Colonic mucosa (tissue), 4 donors: ENCODE measurements around the gene MYO10. TPM values are rescaled to one million over a fixed set of nuclear protein-coding genes. Genes with fewer than 3 reads are reported as not detected.
"Not testable (repeated sequence)": the region's sequence is repeated elsewhere in the genome, so short reads cannot be mapped to it uniquely, and the experiment has no call there.

Experiments
- DNase-seq: peaks from one replicate; pipeline ENCODE4 v3.0.0-alpha.2; 2020
- H3K27ac ChIP-seq: fragments of 200-600 bp; one replicate; pipeline ENCODE4 v1.8.0; 2021
- H3K27me3 ChIP-seq: fragments of 200-600 bp; one replicate; pipeline ENCODE4 v1.8.0; 2021
- H3K36me3 ChIP-seq: fragments of 200-600 bp; one replicate; pipeline ENCODE4 v1.8.0; 2021
- H3K4me1 ChIP-seq: fragments of 200-600 bp; one replicate; pipeline ENCODE4 v1.8.0; 2021; ENCODE audit warnings: mild to moderate bottlenecking
- H3K4me3 ChIP-seq: fragments of 200-600 bp; one replicate; pipeline ENCODE4 v1.8.0; 2021
- H3K9ac ChIP-seq, 2 donors: one replicate each; pipeline ENCODE4 v1.7.0; 2013; ENCODE audit warnings: control low read depth in 2 of 2, low read depth in 2 of 2, low read length in 2 of 2
- H3K9me3 ChIP-seq: fragments of 200-600 bp; one replicate; pipeline ENCODE4 v1.8.0; 2021
- intact Hi-C: fragments of 100-400 bp; cut with DNase I; formaldehyde crosslinking; loops from one replicate; pipeline ENCODE4 v1.14.1; 2022
- total RNA-seq, 2 donors: library from RNA; stranded (reverse); fragmentation: NEBNext Ultra II Directional in 1 of 2; extraction: Animal tissue kit (Norgen Biotek cat#: 25700) in 1 of 2; gene quantifications; one replicate each; pipeline ENCODE4 v1.2.1, GENCODE V29; 2021
- TF ChIP-seq, protein P1 (sequence below): fragments of 200-600 bp; IDR thresholded peaks from one replicate; pipeline ENCODE4 v1.8.0; 2022; ENCODE audit warnings: antibody characterized with exemption, mild to moderate bottlenecking
- donor health status: healthy.
- donor health status: DM: no; HTN: no; CAD: no.
- donor health status: DM: no; HTN: no; CAD: no.

Gene MYO10
- total RNA-seq, 2 donors from 2014 or later = 57.9 to 61.9 TPM

DNA sequence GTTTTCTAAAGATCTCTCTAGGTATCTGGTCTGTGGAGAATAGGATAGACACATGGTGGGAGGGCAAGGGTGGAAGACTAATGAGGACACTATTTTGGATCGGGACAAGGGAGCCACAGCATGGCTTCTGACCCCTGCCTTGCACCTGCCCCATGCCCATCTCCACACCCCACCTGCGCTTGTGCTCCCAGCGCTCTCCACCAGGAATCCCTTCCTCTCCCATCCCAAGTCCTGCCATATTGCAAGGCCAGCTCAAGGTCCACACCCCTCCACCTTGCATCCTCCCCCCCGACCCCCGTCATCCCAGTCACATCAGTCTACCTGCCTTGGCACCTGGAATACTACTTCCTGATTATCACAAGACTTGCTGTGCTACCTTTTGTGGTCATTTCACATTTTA lies 275.1 kb downstream of the MYO10 start:
- H3K9me3 ChIP-seq = no peaks in the 10 kb centered on the region
- no peak overlapping the region for H3K4me3 ChIP-seq
- no peaks in the 10 kb centered on the region for H3K4me1 ChIP-seq
- intact Hi-C loops = loop anchor here (10.0 kb wide), 1 partner anchor 206 kb away; no protein-coding TSS in a partner anchor
- H3K36me3 ChIP-seq = no peaks in the 10 kb centered on the region
- DNase-seq = no peak
- H3K27ac ChIP-seq = no peak overlapping the region
- TF ChIP-seq, protein P1, sequence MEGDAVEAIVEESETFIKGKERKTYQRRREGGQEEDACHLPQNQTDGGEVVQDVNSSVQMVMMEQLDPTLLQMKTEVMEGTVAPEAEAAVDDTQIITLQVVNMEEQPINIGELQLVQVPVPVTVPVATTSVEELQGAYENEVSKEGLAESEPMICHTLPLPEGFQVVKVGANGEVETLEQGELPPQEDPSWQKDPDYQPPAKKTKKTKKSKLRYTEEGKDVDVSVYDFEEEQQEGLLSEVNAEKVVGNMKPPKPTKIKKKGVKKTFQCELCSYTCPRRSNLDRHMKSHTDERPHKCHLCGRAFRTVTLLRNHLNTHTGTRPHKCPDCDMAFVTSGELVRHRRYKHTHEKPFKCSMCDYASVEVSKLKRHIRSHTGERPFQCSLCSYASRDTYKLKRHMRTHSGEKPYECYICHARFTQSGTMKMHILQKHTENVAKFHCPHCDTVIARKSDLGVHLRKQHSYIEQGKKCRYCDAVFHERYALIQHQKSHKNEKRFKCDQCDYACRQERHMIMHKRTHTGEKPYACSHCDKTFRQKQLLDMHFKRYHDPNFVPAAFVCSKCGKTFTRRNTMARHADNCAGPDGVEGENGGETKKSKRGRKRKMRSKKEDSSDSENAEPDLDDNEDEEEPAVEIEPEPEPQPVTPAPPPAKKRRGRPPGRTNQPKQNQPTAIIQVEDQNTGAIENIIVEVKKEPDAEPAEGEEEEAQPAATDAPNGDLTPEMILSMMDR = no peak
- no peaks in the 10 kb centered on the region for H3K27me3 ChIP-seq
- no peak overlapping the region for H3K9ac ChIP-seq

DNA sequence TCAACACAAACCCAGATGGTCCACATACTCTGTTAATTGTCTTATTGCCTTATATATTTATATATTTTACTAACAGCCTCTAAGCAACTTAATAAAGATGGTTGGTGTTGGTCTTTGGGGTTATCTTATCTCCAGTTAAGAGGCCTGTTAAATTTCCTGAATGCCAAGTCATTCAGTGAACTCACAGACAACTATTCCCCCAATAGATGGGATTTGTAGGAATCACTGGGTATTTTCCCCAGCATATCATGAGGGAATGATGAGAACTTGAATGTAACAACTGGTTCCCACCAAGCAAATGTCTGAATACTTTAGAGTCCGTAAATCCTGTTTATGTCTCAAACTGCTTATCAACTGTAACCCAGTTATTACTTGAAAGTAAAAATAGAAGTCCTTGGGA lies 276.6 kb downstream of the MYO10 start:
- no peaks in the 10 kb centered on the region for H3K4me1 ChIP-seq
- DNase-seq = no peak
- no peak overlapping the region for H3K4me3 ChIP-seq
- TF ChIP-seq, protein P1 = no peak
- H3K9me3 ChIP-seq = no peaks in the 10 kb centered on the region
- H3K27ac ChIP-seq = no peak overlapping the region
- H3K36me3 ChIP-seq = no peaks in the 10 kb centered on the region
- no peak overlapping the region for H3K9ac ChIP-seq
- H3K27me3 ChIP-seq = no peaks in the 10 kb centered on the region
- intact Hi-C loops = no loop called here

DNA sequence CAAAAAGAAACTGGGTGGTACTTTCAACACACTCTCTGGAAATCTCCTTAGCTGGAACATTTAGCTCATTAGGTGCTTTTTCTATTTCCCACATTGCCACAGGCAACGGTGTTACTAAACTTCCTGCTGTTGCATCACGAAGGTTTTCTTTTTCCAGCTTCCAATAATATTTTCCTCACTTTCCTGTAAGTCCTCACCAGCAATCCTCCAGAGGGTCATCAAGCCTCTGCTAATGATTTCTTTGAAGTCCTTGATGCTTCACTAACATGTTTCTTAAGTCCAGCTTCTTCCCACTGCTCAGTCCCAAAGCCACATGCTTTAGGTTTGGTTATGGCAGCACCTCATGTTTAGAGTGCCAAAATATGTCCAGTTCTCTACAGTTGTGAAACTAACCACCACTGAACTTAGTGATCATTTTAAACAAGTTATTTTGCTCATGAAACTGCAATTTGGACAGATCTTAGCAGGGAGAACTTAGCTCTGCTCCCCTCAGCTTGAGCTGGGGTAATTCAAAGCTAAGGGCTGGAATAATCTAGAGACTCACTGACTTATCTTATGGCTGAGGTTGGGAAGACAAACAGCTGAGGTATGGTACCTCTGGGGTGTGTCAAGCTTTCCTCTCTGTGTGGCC lies 279.4 kb downstream of the MYO10 start:
- Histone ChIP-seq H3K9ac (no peak overlapping the region), H3K27me3 (no peaks in the 10 kb centered on the region), H3K27ac (no peak overlapping the region), H3K4me3 (no peak overlapping the region), H3K4me1 (no peaks in the 10 kb centered on the region), H3K36me3 (no peaks in the 10 kb centered on the region), H3K9me3 (no peaks in the 10 kb centered on the region)
- DNase-seq = no peak
- intact Hi-C loops = no loop called here
- TF ChIP-seq, protein P1 = no peak

DNA sequence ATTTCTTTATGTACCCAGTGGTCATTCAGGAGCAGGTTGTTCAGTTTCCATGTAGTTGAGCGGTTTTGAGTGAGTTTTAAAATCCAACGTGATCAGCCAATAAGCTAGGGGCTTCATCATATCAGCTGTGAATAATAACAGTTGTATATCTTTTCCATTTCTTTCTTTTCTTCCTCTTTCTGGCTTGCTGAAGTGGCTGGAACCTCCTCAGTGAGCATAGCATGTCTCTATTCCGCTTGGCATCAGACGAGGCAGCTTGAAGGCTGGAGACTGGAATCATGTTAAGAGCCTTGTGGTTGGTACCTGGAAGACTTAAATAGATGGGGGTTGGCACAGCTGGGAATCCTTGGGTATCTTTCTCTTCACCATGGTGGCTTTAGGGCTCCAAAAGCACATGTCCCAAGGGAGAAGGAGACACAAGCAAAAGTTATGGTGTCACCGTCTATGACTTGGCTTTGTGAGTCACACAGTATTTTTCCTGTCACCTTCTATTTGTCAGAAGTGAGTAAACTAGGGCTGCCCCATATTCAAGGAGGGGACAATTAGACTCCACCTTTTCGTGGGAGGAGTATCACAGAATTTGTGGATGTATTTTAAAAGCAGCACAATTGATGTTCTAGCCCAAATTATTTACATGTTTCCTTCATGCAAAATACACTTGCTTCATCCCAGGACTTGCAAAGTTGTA lies 281.3 kb downstream of the MYO10 start:
- H3K27ac ChIP-seq = no peak overlapping the region
- H3K27me3 ChIP-seq = no peaks in the 10 kb centered on the region
- intact Hi-C loops = no loop called here
- H3K4me1 ChIP-seq = no peaks in the 10 kb centered on the region
- TF ChIP-seq, protein P1 = no peak
- no peak overlapping the region for H3K9ac ChIP-seq
- H3K4me3 ChIP-seq = no peak overlapping the region
- no peaks in the 10 kb centered on the region for H3K9me3 ChIP-seq
- no peak for DNase-seq
- no peaks in the 10 kb centered on the region for H3K36me3 ChIP-seq

DNA sequence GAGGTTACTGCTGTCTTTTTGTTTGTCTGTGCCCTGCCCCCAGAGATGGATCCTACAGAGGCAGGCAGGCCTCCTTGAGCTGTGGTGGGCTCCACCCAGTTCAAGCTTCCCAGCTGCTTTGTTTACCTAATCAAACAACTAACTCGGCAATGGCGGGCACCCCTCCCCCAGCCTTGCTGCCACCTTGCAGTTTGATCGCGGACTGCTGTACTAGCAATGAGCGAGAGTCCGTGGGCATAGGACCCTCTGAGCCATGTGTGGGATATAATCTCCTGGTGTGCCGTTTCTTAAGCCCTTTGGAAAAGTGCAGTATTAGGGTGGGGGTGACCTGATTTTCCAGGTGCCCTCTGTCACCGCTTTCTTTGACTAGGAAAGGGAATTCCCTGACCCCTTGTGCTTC lies 287.3 kb downstream of the MYO10 start:
- H3K36me3 ChIP-seq, H3K9me3 ChIP-seq, intact Hi-C loops, H3K9ac ChIP-seq, H3K27me3 ChIP-seq, DNase-seq, H3K4me1 ChIP-seq, H3K27ac ChIP-seq, H3K4me3 ChIP-seq: not testable (repeated sequence)

DNA sequence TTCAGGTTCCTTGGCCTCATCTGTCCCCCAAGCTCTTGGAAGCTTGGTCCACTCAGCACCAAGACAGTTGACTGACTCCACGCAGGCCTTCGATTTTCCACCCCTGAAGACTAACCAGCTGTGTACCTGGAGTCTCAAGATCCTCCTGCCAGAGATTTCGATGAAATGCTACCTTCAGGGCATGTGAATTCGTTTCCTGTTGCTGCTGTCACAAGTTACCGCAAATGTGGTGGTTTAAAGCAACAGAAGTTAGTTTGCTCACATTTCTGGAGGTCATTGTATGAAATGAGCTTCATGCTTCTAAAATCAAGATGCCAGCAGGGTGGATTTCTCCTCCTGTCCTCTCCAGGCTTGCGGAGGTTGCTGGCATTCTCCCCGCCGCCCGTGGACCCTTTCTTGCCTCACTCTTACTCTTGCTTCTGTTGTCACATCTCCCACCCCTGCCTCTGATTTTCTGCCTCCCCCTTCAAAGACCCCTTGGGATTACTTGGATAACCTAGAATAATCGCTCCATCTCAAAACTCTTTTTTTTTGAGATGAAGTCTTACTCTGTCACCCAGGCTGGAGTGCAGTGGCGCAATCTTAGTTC lies 291.7 kb downstream of the MYO10 start:
- Histone ChIP-seq H3K36me3 (no peaks in the 10 kb centered on the region), H3K4me1 (no peaks in the 10 kb centered on the region), H3K9ac (no peak overlapping the region), H3K9me3 (no peaks in the 10 kb centered on the region), H3K4me3 (no peak overlapping the region), H3K27ac (no peak overlapping the region), H3K27me3 (no peaks in the 10 kb centered on the region)
- no peak for DNase-seq
- TF ChIP-seq, protein P1 = no peak
- intact Hi-C loops = no loop called here
